ENCODE data around the gene CHD3.

CHD3 gene

GRCh38 chr17:7864995-7865650 is 23.5 kb upstream of the CHD3 start:
- no peak for DNase-seq (ENCODE audit: low spot score)

- no peak for DNase-seq (ENCODE audit: low spot score)
These were observed 20.7 kb upstream of the CHD3 start for GRCh38 chr17:7867881-7868329.

DNA sequence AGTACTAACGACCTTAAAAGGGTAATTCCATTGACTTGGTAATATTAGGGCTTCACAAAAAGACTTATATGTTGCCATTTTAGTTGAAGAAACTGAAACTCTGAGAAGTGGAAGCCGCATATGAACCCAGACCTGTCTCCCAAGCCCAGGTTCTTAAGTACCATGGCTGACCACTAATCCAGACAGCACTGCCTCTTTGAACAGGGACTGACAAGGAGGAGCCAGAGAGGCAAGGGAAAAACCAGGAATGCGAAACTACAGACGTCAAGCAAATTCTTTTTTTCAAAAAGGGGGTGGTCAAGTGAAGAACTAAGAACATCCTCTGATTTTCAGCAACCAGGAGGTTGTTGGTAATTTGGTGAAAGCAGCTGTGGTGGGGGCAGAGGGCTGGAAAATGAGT is 15.5 kb upstream of the CHD3 start:
- no peak for DNase-seq (ENCODE audit: low spot score)

DNA sequence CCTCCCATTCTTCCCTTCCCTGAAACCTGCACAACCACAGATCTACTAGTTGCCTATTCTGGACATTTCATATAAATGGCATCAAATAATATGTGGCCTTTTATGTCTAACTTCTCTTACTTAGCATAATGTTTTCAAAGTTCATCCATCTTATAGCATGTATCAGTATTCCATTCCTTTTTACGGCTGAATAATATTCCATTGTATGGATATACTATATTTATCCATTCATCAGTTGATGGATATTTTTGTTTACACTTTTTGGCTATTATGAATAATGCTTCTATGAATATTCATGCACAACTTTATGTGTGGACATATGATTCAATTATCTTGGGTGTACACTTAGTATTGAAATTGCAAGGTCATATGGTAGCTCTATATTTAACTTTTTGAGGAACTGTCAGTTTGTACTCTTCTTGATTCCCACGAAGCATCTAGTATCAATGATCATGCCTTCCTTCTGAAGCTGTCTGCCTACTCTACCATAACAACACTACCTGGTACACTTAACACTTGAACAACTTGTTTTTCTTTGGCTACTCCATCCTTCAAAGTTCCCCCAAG is 12.7 kb upstream of the CHD3 start:
- DNase-seq (ENCODE audit: low spot score) = no peak

DNA sequence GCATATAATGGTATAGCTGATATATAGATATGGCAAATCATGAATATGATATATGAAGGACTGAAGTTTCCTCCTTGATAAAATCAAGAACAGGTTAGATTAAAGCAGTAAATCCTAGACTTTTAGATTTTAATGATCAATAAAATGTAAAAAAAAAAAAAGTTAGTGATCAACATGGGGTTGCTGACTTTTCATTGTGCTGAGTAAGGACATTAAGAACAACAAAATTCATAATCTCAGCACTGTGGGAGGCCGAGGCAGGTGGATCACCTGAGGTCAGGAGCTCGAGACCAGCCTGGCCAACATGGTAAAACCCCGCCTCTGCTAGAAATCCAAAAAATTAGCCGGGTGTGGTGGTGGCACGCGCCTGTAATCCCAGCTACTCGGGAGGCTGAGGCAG is 10.4 kb upstream of the CHD3 start:
- no peak for DNase-seq (ENCODE audit: low spot score)

DNA sequence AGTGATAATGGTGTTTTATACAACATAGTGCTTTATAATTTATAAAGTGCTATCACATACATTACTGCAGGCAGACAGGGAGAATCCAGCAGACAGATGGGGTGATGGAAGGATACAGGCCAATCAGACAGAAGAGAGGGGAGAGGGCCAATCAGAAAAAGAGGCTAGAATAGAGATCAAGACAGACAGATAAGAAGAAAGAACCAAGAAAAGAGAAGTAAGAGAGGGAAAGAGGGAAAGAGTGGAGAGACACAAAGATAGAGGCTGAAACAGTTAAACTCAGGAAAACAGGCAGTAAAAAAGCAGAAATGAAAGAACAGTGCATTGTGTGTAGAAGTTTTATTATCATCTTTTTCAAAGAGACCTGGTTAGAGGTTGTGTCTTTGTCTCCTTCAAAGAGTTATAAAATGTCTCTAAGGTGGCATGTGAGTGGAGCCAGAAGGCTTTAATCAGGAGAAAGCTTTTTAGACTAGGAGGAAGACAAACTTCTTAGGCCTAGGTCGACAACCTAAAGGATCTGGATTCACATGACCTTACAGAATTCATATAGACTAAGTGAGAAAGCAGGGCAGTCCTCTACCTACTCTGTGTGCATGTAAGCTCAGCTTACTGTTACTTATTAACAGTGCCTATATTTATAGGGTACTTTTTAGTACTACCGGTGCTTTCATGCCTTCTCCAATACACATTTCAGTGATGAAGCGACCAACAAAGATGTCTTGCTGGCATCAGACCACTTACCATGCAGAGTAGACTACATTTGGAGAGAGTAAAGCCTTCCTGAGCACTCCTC is 8.3 kb upstream of the CHD3 start:
- no peak for DNase-seq (ENCODE audit: low spot score)

DNA sequence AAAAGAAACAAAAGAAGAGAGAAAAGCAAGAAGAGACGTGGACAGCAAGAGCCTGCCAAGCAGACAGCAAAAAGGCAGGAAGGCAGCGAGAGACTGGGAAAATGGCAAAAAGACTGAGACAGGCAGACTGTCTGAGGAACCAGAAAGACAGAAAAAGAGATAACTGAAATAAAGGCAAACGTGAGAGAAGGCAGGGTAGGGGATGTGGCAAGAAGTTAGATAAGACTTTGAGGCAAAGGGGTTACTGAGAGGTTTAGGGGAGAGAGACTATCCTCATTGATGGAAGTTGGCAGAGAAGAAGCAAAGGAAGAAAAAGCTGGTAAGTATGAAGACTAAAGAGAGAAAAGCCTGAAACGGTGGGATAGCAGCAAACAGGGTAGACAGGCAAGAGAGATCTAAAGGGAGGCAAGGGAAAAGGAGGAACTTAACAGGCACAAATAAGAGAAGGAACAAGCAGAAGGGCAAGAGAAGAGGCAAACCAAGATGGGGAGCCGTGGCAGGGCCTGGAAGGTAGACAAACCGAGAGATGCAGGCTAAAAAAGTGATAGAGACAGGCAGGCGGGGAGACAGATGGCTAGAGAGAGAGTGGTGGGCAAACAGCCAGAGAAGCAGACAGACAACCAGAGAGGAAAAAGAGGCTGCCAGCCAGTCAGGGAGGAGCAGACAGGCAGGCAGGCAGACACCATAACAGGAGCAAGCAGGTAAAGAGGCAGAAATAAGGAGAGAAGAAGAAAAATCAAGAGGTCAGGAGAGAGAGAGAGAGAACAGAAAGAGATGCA is 7.1 kb upstream of the CHD3 start:
- no peak for DNase-seq (ENCODE audit: low spot score)

GRCh38 chr17:7882068-7882467 is 6.5 kb upstream of the CHD3 start:
- no peak for DNase-seq (ENCODE audit: low spot score)

GRCh38 chr17:7882629-7883028 is 6.0 kb upstream of the CHD3 start:
- no peak for DNase-seq (ENCODE audit: low spot score)

- no peak for DNase-seq (ENCODE audit: low spot score)
These were observed 4.7 kb upstream of the CHD3 start for GRCh38 chr17:7883781-7884386.

DNA sequence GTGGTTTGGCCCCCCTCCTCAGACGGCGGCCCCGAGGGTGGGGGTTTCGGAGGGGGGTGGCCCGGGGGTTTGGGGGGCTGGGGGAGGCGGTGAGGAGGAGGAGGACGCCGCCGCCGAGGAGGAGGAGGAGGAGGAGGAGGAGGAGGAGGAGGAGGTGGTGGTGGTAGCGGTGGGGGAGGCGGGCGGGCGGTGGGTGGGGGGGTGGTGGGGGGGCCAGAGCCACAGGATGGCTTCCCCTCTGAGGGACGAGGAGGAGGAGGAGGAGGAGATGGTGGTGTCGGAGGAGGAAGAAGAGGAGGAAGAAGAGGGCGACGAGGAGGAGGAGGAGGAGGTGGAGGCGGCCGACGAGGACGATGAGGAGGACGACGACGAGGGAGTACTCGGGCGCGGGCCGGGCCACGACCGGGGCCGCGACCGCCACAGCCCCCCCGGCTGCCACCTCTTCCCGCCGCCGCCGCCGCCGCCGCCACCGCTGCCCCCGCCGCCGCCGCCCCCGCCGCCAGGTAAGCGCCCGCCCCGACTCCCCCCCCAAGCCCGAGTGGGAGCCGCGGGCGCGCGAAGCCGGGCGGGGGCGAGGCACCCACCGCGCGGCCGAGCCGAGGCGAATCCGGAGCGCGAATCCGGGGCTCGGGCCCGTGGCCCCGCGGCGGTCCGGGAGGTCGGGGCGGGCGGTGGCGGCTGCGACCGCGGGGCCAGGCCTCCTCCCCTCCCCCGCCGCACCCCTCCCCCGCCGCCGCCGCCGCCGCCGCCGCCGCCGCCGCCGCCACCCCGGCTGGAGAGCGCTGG is 3.8 kb upstream of the CHD3 start:
- DNase-seq (ENCODE audit: low spot score) = no peak

DNA sequence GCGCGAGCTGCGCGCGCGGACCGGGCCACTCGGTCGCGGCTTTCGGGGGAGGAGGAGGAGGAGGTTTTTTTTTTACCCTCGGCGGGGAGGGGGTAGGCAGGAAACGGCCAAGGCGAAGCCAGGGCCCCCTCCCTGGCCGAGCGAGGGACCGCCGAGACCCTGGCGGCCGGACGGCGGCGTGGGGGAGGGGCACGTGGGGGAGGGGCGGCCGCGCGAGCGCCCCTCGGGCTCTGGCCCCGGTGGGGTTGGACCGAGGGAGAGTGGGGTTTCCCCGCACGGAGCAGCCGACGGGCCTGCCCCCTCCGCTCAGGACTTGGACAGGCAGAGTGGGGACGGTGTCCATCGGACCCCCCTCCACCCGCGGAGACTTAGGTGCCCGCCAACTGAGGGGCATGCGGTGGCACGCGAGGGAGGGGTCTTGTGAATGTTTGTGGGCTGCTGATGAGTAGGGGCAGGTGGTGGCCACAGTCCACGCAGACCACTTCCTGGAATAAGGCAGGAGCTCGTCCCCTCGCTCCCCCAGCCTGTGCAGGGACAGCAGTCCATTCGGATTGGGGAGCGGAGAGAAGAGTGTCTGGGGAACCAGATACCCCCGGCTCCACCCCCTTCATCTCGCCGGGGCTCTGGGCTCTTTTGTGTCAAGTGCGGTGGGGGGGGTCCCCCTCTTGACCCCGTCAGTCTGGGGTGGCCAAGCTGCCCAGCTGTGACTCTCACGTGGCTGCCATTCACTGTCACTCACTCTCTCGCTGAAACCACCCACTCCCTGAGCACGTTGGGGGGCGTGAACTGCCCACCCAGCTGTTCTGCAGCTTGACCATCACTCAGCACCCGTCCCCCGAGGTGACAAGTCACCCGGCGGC is 3.0 kb upstream of the CHD3 start:
- DNase-seq (ENCODE audit: low spot score) = peak; percentile 20

DNA sequence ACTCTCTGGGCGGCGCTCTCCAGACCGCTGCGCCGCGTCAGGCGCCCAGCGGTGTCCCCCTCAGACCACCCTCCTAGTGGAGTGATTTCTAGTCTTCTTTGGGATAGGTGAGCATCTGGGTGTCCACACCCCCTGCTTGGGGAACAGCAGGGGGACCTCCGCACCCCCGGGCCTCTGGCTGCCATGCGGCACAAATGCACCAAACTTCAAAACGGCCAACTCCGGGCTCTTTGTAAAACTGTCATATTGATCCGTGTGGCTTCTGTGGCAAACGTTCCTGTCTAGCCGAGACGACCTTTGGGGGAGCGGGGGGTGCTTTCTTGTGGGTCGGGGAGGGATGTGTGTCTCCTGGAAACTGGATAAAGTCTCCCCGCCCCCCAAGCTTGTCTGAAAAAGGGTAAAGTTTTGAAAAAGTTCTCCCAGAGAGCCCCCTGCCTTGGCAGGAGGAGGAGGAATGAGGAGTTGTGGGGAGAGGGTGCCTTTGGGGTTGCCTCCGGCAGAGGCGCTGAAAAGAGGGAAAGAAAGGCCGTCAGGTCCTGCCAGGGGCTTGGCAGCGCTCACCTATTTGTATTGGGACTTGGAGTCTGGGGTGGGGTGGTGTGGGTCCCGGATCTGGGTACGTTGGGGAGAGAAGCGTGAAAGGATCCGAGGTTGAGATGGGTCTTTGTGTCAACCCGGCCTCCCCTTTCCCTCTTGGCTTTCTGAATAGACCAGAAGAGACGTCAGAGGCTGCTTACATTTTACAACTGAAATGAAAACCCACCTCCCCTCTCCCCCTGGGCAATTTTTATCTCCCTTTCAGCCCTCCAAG is 2.2 kb upstream of the CHD3 start:
- DNase-seq (ENCODE audit: low spot score) = peak; percentile 10

GRCh38 chr17:7887038-7887481 is 1.5 kb upstream of the CHD3 start:
- no peak for DNase-seq (ENCODE audit: low spot score)

GRCh38 chr17:7887482-7888183 is 956 bp upstream of the CHD3 start:
- DNase-seq (ENCODE audit: low spot score) = peak; percentile 91

- peak; percentile 98 for DNase-seq (ENCODE audit: low spot score)
These were observed 772 bp downstream of the CHD3 start for GRCh38 chr17:7889166-7889955.

GRCh38 chr17:7893187-7893880 is 4.7 kb downstream of the CHD3 start:
- no peak for DNase-seq (ENCODE audit: low spot score)
